ENCODE data around the gene SPATA2.

SPATA2 gene

DNA sequence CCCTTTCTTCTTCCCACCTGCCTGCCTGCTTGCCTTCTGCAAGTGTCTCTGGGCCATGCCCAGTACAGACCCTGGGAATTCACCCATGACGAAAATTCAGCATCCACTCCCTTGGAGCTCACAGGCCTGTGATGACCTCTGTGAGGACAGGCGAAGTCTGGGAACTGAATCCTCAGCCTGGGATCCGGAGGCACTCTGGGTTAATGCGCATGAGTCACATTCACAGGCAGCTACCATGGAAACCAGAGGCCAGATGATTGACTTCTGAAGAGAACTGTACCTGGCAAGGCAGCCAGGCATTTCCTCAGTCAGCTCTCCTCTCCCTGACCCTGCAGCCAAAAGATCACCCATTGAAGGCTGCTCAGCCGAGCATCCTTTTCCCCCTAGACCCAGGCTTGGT lies 61.7 kb downstream of the SPATA2 start:
- DNase-seq, result no peak
